ENCODE measurements around the gene CCN6. TPM values are rescaled to one million over a fixed set of nuclear protein-coding genes. Genes with fewer than 3 reads are reported as not detected.
"Not testable (repeated sequence)": the region's sequence is repeated elsewhere in the genome, so short reads cannot be mapped to it uniquely, and the experiment has no call there.

CCN6 gene
- polyA plus RNA-seq, 1 donor = 0.43 TPM

- H3K27ac ChIP-seq (ENCODE audit: low read length) = no peak overlapping the region
- H3K36me3 ChIP-seq (ENCODE audit: control insufficient read depth, insufficient read depth, low read length) = no peaks in the 10 kb centered on the region
- whole genome bisulfite sequencing (ENCODE audit: insufficient coverage, low lambda C conversion rate) = 83% methylated on average over 1 of the region's 7 CpGs
- H3K9me3 ChIP-seq (ENCODE audit: control insufficient read depth, low read depth, low read length) = peaks cover 5% of the 10 kb centered on the region
- H3K27me3 ChIP-seq (ENCODE audit: control insufficient read depth, insufficient read depth, low read length) = no peaks in the 10 kb centered on the region
- DNase-seq = no peak
- H3K4me1 ChIP-seq (ENCODE audit: control insufficient read depth, insufficient read depth, low read length) = no peaks in the 10 kb centered on the region
- no peak overlapping the region for H3K4me3 ChIP-seq (ENCODE audit: low read length)
Observed at GRCh38 chr6:112049996-112050395, 3.9 kb upstream of the CCN6 start.

- Histone ChIP-seq H3K36me3 (ENCODE audit: control insufficient read depth, insufficient read depth, low read length) (no peaks in the 10 kb centered on the region), H3K27me3 (ENCODE audit: control insufficient read depth, insufficient read depth, low read length) (no peaks in the 10 kb centered on the region), H3K27ac (ENCODE audit: low read length) (no peak overlapping the region), H3K4me3 (ENCODE audit: low read length) (no peak overlapping the region), H3K4me1 (ENCODE audit: control insufficient read depth, insufficient read depth, low read length) (no peaks in the 10 kb centered on the region), H3K9me3 (ENCODE audit: control insufficient read depth, low read depth, low read length) (peaks cover 5% of the 10 kb centered on the region)
- 93% methylated on average over 2 of the region's 5 CpGs for WGBS (ENCODE audit: insufficient coverage, low lambda C conversion rate)
- DNase-seq = no peak
Observed at GRCh38 chr6:112050429-112050828, 3.5 kb upstream of the CCN6 start.

GRCh38 chr6:112051251-112051740, 2.6 kb upstream of the CCN6 start:
- H3K27ac ChIP-seq (ENCODE audit: low read length); H3K9me3 ChIP-seq (ENCODE audit: control insufficient read depth, low read depth, low read length); H3K4me3 ChIP-seq (ENCODE audit: low read length); DNase-seq; H3K27me3 ChIP-seq (ENCODE audit: control insufficient read depth, insufficient read depth, low read length); H3K36me3 ChIP-seq (ENCODE audit: control insufficient read depth, insufficient read depth, low read length); H3K4me1 ChIP-seq (ENCODE audit: control insufficient read depth, insufficient read depth, low read length): not testable (repeated sequence)
- WGBS (ENCODE audit: insufficient coverage, low lambda C conversion rate) = 100% methylated on average over 2 of the region's 4 CpGs

GRCh38 chr6:112054555-112055190, 769 bp downstream of the CCN6 start:
- DNase-seq = no peak
- no peaks in the 10 kb centered on the region for H3K4me1 ChIP-seq (ENCODE audit: control insufficient read depth, insufficient read depth, low read length)
- H3K36me3 ChIP-seq (ENCODE audit: control insufficient read depth, insufficient read depth, low read length) = no peaks in the 10 kb centered on the region
- WGBS (ENCODE audit: insufficient coverage, low lambda C conversion rate) = 77% methylated on average over 4 of the region's 10 CpGs
- H3K27ac ChIP-seq (ENCODE audit: low read length) = no peak overlapping the region
- H3K4me3 ChIP-seq (ENCODE audit: low read length) = no peak overlapping the region
- no peaks in the 10 kb centered on the region for H3K27me3 ChIP-seq (ENCODE audit: control insufficient read depth, insufficient read depth, low read length)
- H3K9me3 ChIP-seq (ENCODE audit: control insufficient read depth, low read depth, low read length) = no peaks in the 10 kb centered on the region

GRCh38 chr6:112058243-112059032, 4.5 kb downstream of the CCN6 start:
- H3K4me1 ChIP-seq (ENCODE audit: control insufficient read depth, insufficient read depth, low read length) = no peaks in the 10 kb centered on the region
- DNase-seq = no peak
- no peaks in the 10 kb centered on the region for H3K27me3 ChIP-seq (ENCODE audit: control insufficient read depth, insufficient read depth, low read length)
- no peak overlapping the region for H3K4me3 ChIP-seq (ENCODE audit: low read length)
- 86% methylated on average over 1 of the region's 4 CpGs for WGBS (ENCODE audit: insufficient coverage, low lambda C conversion rate)
- H3K9me3 ChIP-seq (ENCODE audit: control insufficient read depth, low read depth, low read length) = no peaks in the 10 kb centered on the region
- H3K36me3 ChIP-seq (ENCODE audit: control insufficient read depth, insufficient read depth, low read length) = no peaks in the 10 kb centered on the region
- no peak overlapping the region for H3K27ac ChIP-seq (ENCODE audit: low read length)

GRCh38 chr6:112061605-112062004, 7.7 kb downstream of the CCN6 start:
- 90% methylated on average over 2 of the region's 4 CpGs for WGBS (ENCODE audit: insufficient coverage, low lambda C conversion rate)
- H3K9me3 ChIP-seq (ENCODE audit: control insufficient read depth, low read depth, low read length) = no peaks in the 10 kb centered on the region

GRCh38 chr6:112062966-112063365, 9.1 kb downstream of the CCN6 start:
- no peaks in the 10 kb centered on the region for H3K4me1 ChIP-seq (ENCODE audit: control insufficient read depth, insufficient read depth, low read length)
- DNase-seq = no peak
- no peaks in the 10 kb centered on the region for H3K36me3 ChIP-seq (ENCODE audit: control insufficient read depth, insufficient read depth, low read length)
- no peaks in the 10 kb centered on the region for H3K9me3 ChIP-seq (ENCODE audit: control insufficient read depth, low read depth, low read length)
- WGBS (ENCODE audit: insufficient coverage, low lambda C conversion rate) = no CpG with 5 or more reads among the region's 3 CpGs
- H3K27me3 ChIP-seq (ENCODE audit: control insufficient read depth, insufficient read depth, low read length) = no peaks in the 10 kb centered on the region
- H3K4me3 ChIP-seq (ENCODE audit: low read length) = no peak overlapping the region
- H3K27ac ChIP-seq (ENCODE audit: low read length) = no peak overlapping the region

More at GRCh38 chr6:112061605-112062004, 7.7 kb downstream of the CCN6 start:
- Histone ChIP-seq H3K4me1 (ENCODE audit: control insufficient read depth, insufficient read depth, low read length) (no peaks in the 10 kb centered on the region), H3K27ac (ENCODE audit: low read length) (no peak overlapping the region), H3K4me3 (ENCODE audit: low read length) (no peak overlapping the region), H3K27me3 (ENCODE audit: control insufficient read depth, insufficient read depth, low read length) (no peaks in the 10 kb centered on the region), H3K36me3 (ENCODE audit: control insufficient read depth, insufficient read depth, low read length) (no peaks in the 10 kb centered on the region)
- DNase-seq = no peak

GRCh38 chr6:112065426-112065986, 11.6 kb downstream of the CCN6 start:
- H3K4me3 ChIP-seq (ENCODE audit: low read length) = no peak overlapping the region
- WGBS (ENCODE audit: insufficient coverage, low lambda C conversion rate) = no CpG with 5 or more reads among the region's 6 CpGs
- no peak for DNase-seq
- H3K27ac ChIP-seq (ENCODE audit: low read length) = no peak overlapping the region
- H3K36me3 ChIP-seq (ENCODE audit: control insufficient read depth, insufficient read depth, low read length) = peaks cover 4% of the 10 kb centered on the region
- H3K27me3 ChIP-seq (ENCODE audit: control insufficient read depth, insufficient read depth, low read length) = no peaks in the 10 kb centered on the region
- no peaks in the 10 kb centered on the region for H3K9me3 ChIP-seq (ENCODE audit: control insufficient read depth, low read depth, low read length)
- H3K4me1 ChIP-seq (ENCODE audit: control insufficient read depth, insufficient read depth, low read length) = no peaks in the 10 kb centered on the region

- 82% methylated on average over 2 of the region's 3 CpGs for WGBS (ENCODE audit: insufficient coverage, low lambda C conversion rate)
- H3K9me3 ChIP-seq (ENCODE audit: control insufficient read depth, low read depth, low read length) = no peaks in the 10 kb centered on the region
- no peak for DNase-seq
- H3K36me3 ChIP-seq (ENCODE audit: control insufficient read depth, insufficient read depth, low read length) = peaks cover 6% of the 10 kb centered on the region
- H3K27ac ChIP-seq (ENCODE audit: low read length) = no peak overlapping the region
- H3K4me3 ChIP-seq (ENCODE audit: low read length) = no peak overlapping the region
- H3K27me3 ChIP-seq (ENCODE audit: control insufficient read depth, insufficient read depth, low read length) = no peaks in the 10 kb centered on the region
- no peaks in the 10 kb centered on the region for H3K4me1 ChIP-seq (ENCODE audit: control insufficient read depth, insufficient read depth, low read length)
Observed at GRCh38 chr6:112066606-112067005, 12.7 kb downstream of the CCN6 start.

- Histone ChIP-seq H3K27me3 (ENCODE audit: control insufficient read depth, insufficient read depth, low read length) (no peaks in the 10 kb centered on the region), H3K36me3 (ENCODE audit: control insufficient read depth, insufficient read depth, low read length) (peaks cover 28% of the 10 kb centered on the region), H3K27ac (ENCODE audit: low read length) (no peak overlapping the region), H3K9me3 (ENCODE audit: control insufficient read depth, low read depth, low read length) (no peaks in the 10 kb centered on the region), H3K4me1 (ENCODE audit: control insufficient read depth, insufficient read depth, low read length) (no peaks in the 10 kb centered on the region), H3K4me3 (ENCODE audit: low read length) (no peak overlapping the region)
- 100% methylated on average over 3 of the region's 4 CpGs for WGBS (ENCODE audit: insufficient coverage, low lambda C conversion rate)
- no peak for DNase-seq
Observed at GRCh38 chr6:112081569-112081968, 27.7 kb downstream of the CCN6 start.
